Psoas muscle (tissue), 8 donors: ENCODE measurements around the gene COQ6. TPM values are rescaled to one million over a fixed set of nuclear protein-coding genes. Genes with fewer than 3 reads are reported as not detected.
"Not testable (repeated sequence)": the region's sequence is repeated elsewhere in the genome, so short reads cannot be mapped to it uniquely, and the experiment has no call there.

Experiments
- ATAC-seq, 4 donors: fragments of 200-7000 bp; cut with Tn5 transposase; one replicate each; pipeline ENCODE4 v1.9.1; 2020; ENCODE audit warnings: moderate library complexity in 3 of 4, mild to moderate bottlenecking in 2 of 4
- DNase-seq, 2 donors: peaks; one replicate each; pipeline ENCODE4 v3.0.0-alpha.2; 2020
- H3K27ac ChIP-seq: fragments of 200-600 bp; one replicate; pipeline ENCODE4 v1.8.0; 2022
- H3K27me3 ChIP-seq, 3 donors: fragments of 200-600 bp in 1 of 3; one replicate each; pipeline versions ENCODE4 v1.6.1 to v1.8.0; 2013 to 2022; ENCODE audit warnings: low read length in 2 of 3, mild to moderate bottlenecking in 2 of 3, moderate library complexity in 1 of 3; ENCODE audit not compliant: insufficient read depth in 3 of 3
- H3K36me3 ChIP-seq, 2 donors: fragments of 200-600 bp in 1 of 2; one replicate each; pipeline versions ENCODE4 v1.6.1 to v1.8.0; 2013 to 2022; ENCODE audit warnings: low read depth in 1 of 2, mild to moderate bottlenecking in 1 of 2, moderate library complexity in 1 of 2; ENCODE audit not compliant: insufficient read depth in 1 of 2
- H3K4me1 ChIP-seq: fragments of 200-600 bp; one replicate; pipeline ENCODE4 v1.8.0; 2022
- H3K4me3 ChIP-seq: fragments of 200-600 bp; one replicate; pipeline ENCODE4 v1.8.0; 2022; ENCODE audit warnings: mild to moderate bottlenecking
- H3K9me3 ChIP-seq: fragments of 200-600 bp; one replicate; pipeline ENCODE4 v1.8.0; 2022
- WGBS, 3 donors: extraction: QIAGEN DNeasy Blood & Tissue Kit; methylation state at CpG; one replicate each; pipeline versions ENCODE4 v1.1.6 to v1.1.7; 2013; 5-methylcytosine and 5-hydroxymethylcytosine counted together
- intact Hi-C, 2 donors: fragments of 100-400 bp; cut with DNase I; formaldehyde crosslinking; loops; one replicate each; pipeline versions ENCODE4 v1.11.0 to v1.14.2; 2022
- polyA plus RNA-seq, 3 donors: library from polyadenylated mRNA; stranded (reverse); fragments of 200-250 nt; gene quantifications; one replicate each; pipeline ENCODE4 v1.2.3, GENCODE V29; 2013
- total RNA-seq, 4 donors: library from RNA; stranded (reverse); fragmentation: NEBNext Ultra II Directional in 2 of 4; extraction: Animal tissue kit (Norgen Biotek cat#: 25700) in 2 of 4; gene quantifications; one replicate each; pipeline versions ENCODE4 v1.2.1 to v1.2.4, GENCODE V29; 2021 to 2023
- TF ChIP-seq, protein P1 (sequence below): fragments of 200-600 bp; IDR thresholded peaks from one replicate; pipeline ENCODE4 v1.8.0; 2022; ENCODE audit warnings: antibody characterized with exemption
- donor health status: healthy with polysubstance abuse.
- donor health status: DM: no; HTN: no; CAD: no; lungs with moderate emphysema.
- donor health status: Bipolar disorder and iron deficiency.
- donor health status: healthy.
- donor health status: DM: yes; HTN: yes; CAD: no.
- donor health status: DM: no; HTN: no; CAD: no.
- donor health status: DM: no; HTN: no; CAD: no.
- donor health status: DM: yes; HTN: yes; CAD: no.

The COQ6 gene
- total and polyA plus RNA-seq, 7 donors: 25.7 to 44.9 (median 33.7) TPM

DNA sequence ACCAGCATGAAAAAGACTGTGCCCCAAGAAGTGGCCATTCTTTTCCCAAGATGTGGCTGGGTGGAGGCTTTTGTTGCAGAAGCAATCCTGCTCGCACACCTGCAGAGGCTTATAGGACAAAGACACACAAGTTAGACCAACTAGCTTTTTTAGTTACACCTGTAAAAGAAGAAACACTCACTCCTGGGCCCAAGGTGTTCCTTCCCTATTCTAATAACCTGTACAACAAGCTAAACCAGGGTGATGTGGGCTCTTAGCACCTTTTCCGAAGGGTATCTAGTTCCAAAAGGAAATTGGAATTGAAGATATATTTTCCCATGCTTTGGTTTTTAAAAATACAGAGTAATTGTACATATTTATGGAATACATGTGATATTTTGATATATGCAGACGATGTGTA lies 38.0 kb downstream of the COQ6 start:
- DNase-seq (no peak), ATAC-seq (no peak)
- no peaks in the 10 kb centered on the region for H3K27me3 ChIP-seq
- no peak overlapping the region for H3K4me3 ChIP-seq
- TF ChIP-seq, protein P1, sequence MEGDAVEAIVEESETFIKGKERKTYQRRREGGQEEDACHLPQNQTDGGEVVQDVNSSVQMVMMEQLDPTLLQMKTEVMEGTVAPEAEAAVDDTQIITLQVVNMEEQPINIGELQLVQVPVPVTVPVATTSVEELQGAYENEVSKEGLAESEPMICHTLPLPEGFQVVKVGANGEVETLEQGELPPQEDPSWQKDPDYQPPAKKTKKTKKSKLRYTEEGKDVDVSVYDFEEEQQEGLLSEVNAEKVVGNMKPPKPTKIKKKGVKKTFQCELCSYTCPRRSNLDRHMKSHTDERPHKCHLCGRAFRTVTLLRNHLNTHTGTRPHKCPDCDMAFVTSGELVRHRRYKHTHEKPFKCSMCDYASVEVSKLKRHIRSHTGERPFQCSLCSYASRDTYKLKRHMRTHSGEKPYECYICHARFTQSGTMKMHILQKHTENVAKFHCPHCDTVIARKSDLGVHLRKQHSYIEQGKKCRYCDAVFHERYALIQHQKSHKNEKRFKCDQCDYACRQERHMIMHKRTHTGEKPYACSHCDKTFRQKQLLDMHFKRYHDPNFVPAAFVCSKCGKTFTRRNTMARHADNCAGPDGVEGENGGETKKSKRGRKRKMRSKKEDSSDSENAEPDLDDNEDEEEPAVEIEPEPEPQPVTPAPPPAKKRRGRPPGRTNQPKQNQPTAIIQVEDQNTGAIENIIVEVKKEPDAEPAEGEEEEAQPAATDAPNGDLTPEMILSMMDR: no peak
- H3K4me1 ChIP-seq: no peaks in the 10 kb centered on the region
- no peak overlapping the region for H3K27ac ChIP-seq
- intact Hi-C loops: no loop called here
- H3K36me3 ChIP-seq: peaks cover 6 to 54% of the 10 kb centered on the region in 2 donors
- WGBS, 3 donors: 92 to 97% (median 96%) methylated on average over 3 of the region's 3 CpGs
- no peaks in the 10 kb centered on the region for H3K9me3 ChIP-seq

DNA sequence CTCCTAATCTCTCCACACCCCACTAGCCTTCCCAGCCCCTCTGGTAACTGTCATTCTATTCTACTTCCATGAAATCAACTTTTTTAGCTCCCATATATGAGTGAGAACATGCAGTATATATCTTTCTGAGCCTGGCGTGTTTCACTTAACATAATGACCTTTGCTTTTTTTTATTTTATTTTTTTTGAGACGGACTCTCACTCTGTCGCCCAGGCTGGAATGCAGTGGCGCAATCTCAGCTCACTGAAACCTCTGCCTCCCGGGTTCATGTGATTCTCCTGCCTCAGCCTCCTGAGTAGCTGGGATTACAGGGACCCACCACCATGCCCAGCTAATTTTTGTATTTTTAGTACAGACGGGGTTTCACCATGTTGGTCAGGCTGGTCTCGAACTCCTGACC lies 38.6 kb downstream of the COQ6 start:
- 89 to 95% (median 93%) methylated on average over 5 of the region's 7 CpGs for WGBS, 3 donors
- peaks cover 6 to 51% of the 10 kb centered on the region in 2 donors for H3K36me3 ChIP-seq
- DNase-seq, ATAC-seq, H3K27me3 ChIP-seq, intact Hi-C loops, H3K4me3 ChIP-seq, H3K4me1 ChIP-seq, H3K9me3 ChIP-seq, H3K27ac ChIP-seq: not testable (repeated sequence)

DNA sequence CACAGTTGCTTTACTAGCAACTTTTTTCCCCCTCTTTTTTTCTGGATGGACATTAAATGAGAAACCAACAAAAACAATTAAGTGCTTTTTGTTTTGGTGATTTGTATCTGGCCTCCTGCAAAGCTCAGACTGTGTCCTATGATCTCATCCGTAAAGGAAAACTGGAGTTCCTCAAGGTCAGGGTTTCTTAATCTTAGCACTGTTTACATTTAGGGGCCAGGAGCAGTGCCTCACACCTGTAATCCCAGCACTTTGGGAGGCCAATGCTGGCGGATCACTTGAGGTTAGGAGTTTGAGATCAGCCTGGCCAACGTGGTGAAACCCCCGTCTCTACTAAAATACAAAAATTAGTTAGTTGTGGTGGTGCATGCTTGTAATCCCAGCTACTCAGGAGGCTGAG lies 41.0 kb downstream of the COQ6 start:
- WGBS, 3 donors: 67 to 70% (median 69%) methylated on average over 4 of the region's 4 CpGs
- Histone ChIP-seq H3K4me3 (no peak overlapping the region), H3K27me3 (no peaks in the 10 kb centered on the region), H3K4me1 (no peaks in the 10 kb centered on the region), H3K27ac (no peak overlapping the region), H3K36me3 (peaks cover 6 to 41% of the 10 kb centered on the region in 2 donors), H3K9me3 (no peaks in the 10 kb centered on the region)
- DNase-seq (no peak), ATAC-seq (no peak)
- intact Hi-C loops: no loop called here
- TF ChIP-seq, protein P1: no peak

DNA sequence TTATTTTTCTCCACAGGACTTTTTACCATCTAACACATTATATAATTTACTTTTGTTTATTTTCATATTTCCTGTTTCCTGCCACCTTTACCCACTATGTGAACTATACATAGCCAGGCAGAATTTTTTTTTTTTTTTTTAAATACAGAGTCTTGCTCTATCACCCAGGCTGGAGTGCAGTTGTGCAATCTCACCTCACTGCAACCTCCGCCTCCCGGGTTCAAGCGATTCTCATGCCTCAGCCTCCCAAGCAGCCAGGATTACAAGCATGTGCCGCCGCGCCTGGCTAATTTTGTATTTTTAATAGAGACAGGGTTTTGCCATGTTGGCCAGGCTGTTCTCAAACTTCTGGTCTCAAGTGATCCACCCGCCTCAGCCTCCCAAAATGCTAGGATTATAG lies 44.8 kb downstream of the COQ6 start:
- peaks cover 0 to 44% of the 10 kb centered on the region in 2 donors for H3K36me3 ChIP-seq
- ATAC-seq, H3K9me3 ChIP-seq, H3K27ac ChIP-seq, DNase-seq, H3K4me1 ChIP-seq, H3K27me3 ChIP-seq, H3K4me3 ChIP-seq, intact Hi-C loops: not testable (repeated sequence)
- WGBS, 3 donors: 95 to 97% (median 97%) methylated on average over 7 of the region's 7 CpGs

DNA sequence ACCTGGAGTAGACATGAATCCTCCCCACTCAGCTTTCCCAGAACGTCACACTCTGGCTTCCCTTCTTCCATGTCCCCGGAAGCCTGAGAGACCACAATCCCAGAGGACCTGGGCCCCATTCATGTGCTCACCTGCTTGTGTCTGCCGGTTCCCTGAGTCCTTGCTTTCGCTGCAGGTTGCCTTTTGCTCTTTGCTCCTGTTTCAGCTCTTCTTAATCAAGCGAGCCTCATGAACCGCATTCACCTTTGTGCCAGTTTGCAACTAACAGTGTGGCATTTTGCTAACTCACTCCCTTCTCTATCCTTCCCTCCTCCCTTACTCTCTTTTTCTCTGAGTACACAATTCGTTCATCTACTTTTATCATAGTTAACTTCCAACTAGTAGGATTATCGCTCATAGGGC lies 45.9 kb downstream of the COQ6 start:
- H3K4me1 ChIP-seq: no peaks in the 10 kb centered on the region
- DNase-seq (no peak), ATAC-seq (no peak)
- intact Hi-C loops: no loop called here
- H3K9me3 ChIP-seq: no peaks in the 10 kb centered on the region
- TF ChIP-seq, protein P1: no peak
- no peak overlapping the region for H3K4me3 ChIP-seq
- WGBS, 3 donors: 92 to 93% (median 93%) methylated on average over 8 of the region's 8 CpGs
- peaks cover 0 to 40% of the 10 kb centered on the region in 2 donors for H3K36me3 ChIP-seq
- no peak overlapping the region for H3K27ac ChIP-seq
- no peaks in the 10 kb centered on the region for H3K27me3 ChIP-seq

DNA sequence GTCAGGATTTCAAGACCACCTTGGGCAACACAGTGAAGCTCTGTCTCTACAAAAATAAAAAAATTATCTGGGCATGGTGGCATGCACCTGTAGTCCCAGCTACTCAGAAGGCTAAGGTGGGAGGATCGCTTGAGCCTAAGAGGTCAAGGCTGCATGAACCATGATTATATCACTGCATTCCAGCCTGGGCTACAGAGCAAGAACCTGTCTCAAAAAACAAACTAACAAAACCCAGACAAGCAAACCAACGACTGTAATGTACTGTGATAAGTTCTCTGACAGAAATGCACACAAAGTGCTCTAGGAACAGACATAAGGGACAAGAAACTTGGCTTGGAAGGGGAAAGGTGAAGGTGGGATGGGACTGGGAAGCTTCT lies 46.6 kb downstream of the COQ6 start:
- Histone ChIP-seq H3K36me3 (peaks cover 0 to 36% of the 10 kb centered on the region in 2 donors), H3K4me1 (no peaks in the 10 kb centered on the region), H3K9me3 (no peaks in the 10 kb centered on the region), H3K4me3 (no peak overlapping the region), H3K27me3 (no peaks in the 10 kb centered on the region), H3K27ac (no peak overlapping the region)
- intact Hi-C loops: no loop called here
- ATAC-seq: no peak
- DNase-seq: no peak
- WGBS, 3 donors: 69 to 91% (median 80%) methylated on average over 2 of the region's 2 CpGs
- TF ChIP-seq, protein P1: no peak
